GM23338 (cell line): Measurements from ENCODE around the gene PPFIA2. TPM values are rescaled to one million over a fixed set of nuclear protein-coding genes. Genes with fewer than 3 reads are reported as not detected.

Source experiments
- ATAC-seq: fragments of 200-7000 bp; cut with Tn5 transposase; 3 replicates; pipeline ENCODE4 v1.9.1; 2020
- DNase-seq: peaks from one replicate; pipeline ENCODE4 v3.0.0-alpha.2; 2015; ENCODE audit warnings: low spot score
- H2AFZ ChIP-seq: fragments of 200-600 bp; sonication (generic); 2 replicates; pipeline ENCODE4 v1.8.0; 2016; ENCODE audit warnings: antibody characterized with exemption, mild to moderate bottlenecking, moderate library complexity
- H3F3A ChIP-seq: fragments of 200-600 bp; sonication (generic); replicated peaks from 2 replicates; pipeline ENCODE4 v1.8.0; 2017; ENCODE audit warnings: antibody characterized with exemption, mixed run types, low read depth
- H3K27ac ChIP-seq: fragments of 200-600 bp; sonication (generic); 2 replicates; pipeline ENCODE4 v1.6.1; 2016; ENCODE audit warnings: low read depth
- H3K27me3 ChIP-seq: fragments of 200-600 bp; sonication (generic); 2 replicates; pipeline ENCODE4 v1.8.0; 2016; ENCODE audit warnings: mild to moderate bottlenecking, mixed run types, moderate library complexity; ENCODE audit not compliant: insufficient read depth
- H3K36me3 ChIP-seq: fragments of 200-600 bp; sonication (generic); 2 replicates; pipeline ENCODE4 v1.8.0; 2016; ENCODE audit warnings: mild to moderate bottlenecking; ENCODE audit not compliant: insufficient read depth
- H3K4me1 ChIP-seq: fragments of 200-600 bp; sonication (generic); 2 replicates; pipeline ENCODE4 v1.8.0; 2016; ENCODE audit warnings: mild to moderate bottlenecking, moderate library complexity; ENCODE audit not compliant: insufficient read depth
- H3K4me2 ChIP-seq: fragments of 200-600 bp; sonication (generic); 2 replicates; pipeline ENCODE4 v1.7.1; 2017; ENCODE audit warnings: mixed run types
- H3K4me3 ChIP-seq: fragments of 200-600 bp; sonication (generic); 2 replicates; pipeline ENCODE4 v1.6.1; 2016; ENCODE audit warnings: mixed run types
- H3K79me2 ChIP-seq: fragments of 200-600 bp; sonication (generic); replicated peaks from 2 replicates; pipeline ENCODE4 v1.8.0; 2017; ENCODE audit warnings: mild to moderate bottlenecking; ENCODE audit not compliant: insufficient read depth
- H3K9me2 ChIP-seq: fragments of 200-600 bp; sonication (generic); 2 replicates; pipeline ENCODE4 v1.8.0; 2017; ENCODE audit not compliant: insufficient read depth
- H4K20me1 ChIP-seq: fragments of 200-600 bp; sonication (generic); replicated peaks from 2 replicates; pipeline ENCODE4 v1.8.0; 2017; ENCODE audit warnings: mild to moderate bottlenecking; ENCODE audit not compliant: insufficient read depth
- H3K27ac Mint-ChIP-seq: 2 replicates; pipeline ENCODE4 v1.8.0; 2020; ENCODE audit warnings: inconsistent platforms, mild to moderate bottlenecking, moderate library complexity, mixed read lengths
- H3K27me3 Mint-ChIP-seq: 3 replicates; pipeline ENCODE4 v1.8.0; 2022; ENCODE audit warnings: low read depth, mild to moderate bottlenecking, moderate library complexity, mixed read lengths, inconsistent platforms; ENCODE audit not compliant: insufficient read depth, poor library complexity
- H3K36me3 Mint-ChIP-seq: 3 replicates; pipeline ENCODE4 v1.8.0; 2021; ENCODE audit warnings: low read depth, mild to moderate bottlenecking, inconsistent platforms, moderate library complexity, mixed read lengths
- H3K4me1 Mint-ChIP-seq: 3 replicates; pipeline ENCODE4 v1.8.0; 2020; ENCODE audit warnings: mild to moderate bottlenecking, inconsistent platforms, mixed read lengths
- H3K4me3 Mint-ChIP-seq: 3 replicates; pipeline ENCODE4 v1.8.0; 2021; ENCODE audit warnings: moderate library complexity, mild to moderate bottlenecking, inconsistent platforms, mixed read lengths
- H3K9me3 Mint-ChIP-seq: 3 replicates; pipeline ENCODE4 v1.8.0; 2020; ENCODE audit warnings: moderate library complexity, mild to moderate bottlenecking, inconsistent platforms, mixed read lengths
- CREB1 ChIP-seq: fragments of 250-450 bp; sonication (Bioruptor Pico); IDR thresholded peaks from 2 replicates; pipeline ENCODE4 v1.5.0; 2020; ENCODE audit warnings: low read depth, mild to moderate bottlenecking, moderate library complexity
- ETS1 ChIP-seq: IDR thresholded peaks from 2 replicates; pipeline ENCODE4 v1.6.1; 2016; ENCODE audit warnings: antibody characterized with exemption
- EZH2 ChIP-seq: fragments of 200-600 bp; sonication (generic); IDR thresholded peaks from one replicate; pipeline ENCODE4 v1.8.0; 2017; ENCODE audit warnings: antibody characterized with exemption, mild to moderate bottlenecking, low read depth; ENCODE audit not compliant: unreplicated experiment
- EZH2phosphoT487 ChIP-seq: fragments of 200-600 bp; sonication (generic); IDR thresholded peaks from one replicate; pipeline ENCODE4 v1.8.1; 2018; ENCODE audit warnings: antibody characterized with exemption; ENCODE audit not compliant: unreplicated experiment
- NANOG ChIP-seq: IDR thresholded peaks from 2 replicates; pipeline ENCODE4 v1.6.1; 2016; ENCODE audit warnings: antibody characterized with exemption, borderline replicate concordance
- POLR2AphosphoS5 ChIP-seq: IDR thresholded peaks from 2 replicates; pipeline ENCODE4 v1.6.1; 2016; ENCODE audit warnings: antibody characterized with exemption, low read depth
- REST ChIP-seq: IDR thresholded peaks from one replicate; pipeline ENCODE4 v1.6.1; 2018; ENCODE audit warnings: antibody characterized with exemption; ENCODE audit not compliant: unreplicated experiment
- STAT1 ChIP-seq: IDR thresholded peaks from one replicate; pipeline ENCODE4 v1.6.1; 2016; ENCODE audit warnings: antibody characterized with exemption; ENCODE audit not compliant: unreplicated experiment
- ZNF114 ChIP-seq: fragments of 250-450 bp; sonication (Bioruptor Pico); IDR thresholded peaks from 2 replicates; pipeline ENCODE4 v1.5.0; 2020; ENCODE audit warnings: mild to moderate bottlenecking, moderate library complexity
- ZNF331 ChIP-seq: fragments of 250-450 bp; sonication (Bioruptor Pico); IDR thresholded peaks from 2 replicates; pipeline ENCODE4 v1.5.0; 2020; ENCODE audit warnings: low read depth, mild to moderate bottlenecking, moderate library complexity
- ZNF462 ChIP-seq: fragments of 250-450 bp; sonication (Bioruptor Pico); IDR thresholded peaks from 2 replicates; pipeline ENCODE4 v1.5.0; 2020; ENCODE audit warnings: mild to moderate bottlenecking, moderate library complexity
- polyA plus RNA-seq: library from polyadenylated mRNA; unstranded; fragments of >200 nt; fragmentation: Nextera tagmentation; extraction: Ambion mirVana; gene quantifications from 2 replicates; pipeline ENCODE4 v1.2.1, GENCODE V29; 2016
- total RNA-seq: library from RNA; depleted of rRNA; stranded (reverse); fragments of >200 nt; shearing (Covaris generic); gene quantifications from 2 replicates; pipeline ENCODE4 v1.2.3, GENCODE V29; 2014

PPFIA2 gene
- total and polyA plus RNA-seq, 2 experiments from 2014 or later: 5.4 to 7.2 TPM

- DNase-seq (no peak), ATAC-seq (no peak)
- Mint-ChIP-seq H3K4me1 (no peaks in the 10 kb centered on the region), H3K27ac (no peak overlapping the region), H3K36me3 (no peaks in the 10 kb centered on the region), H3K27me3 (no peaks in the 10 kb centered on the region), H3K4me3 (no peak overlapping the region), H3K9me3 (peaks cover 3% of the 10 kb centered on the region; the same call in 1 of the 3 replicates)
- TF ChIP-seq EZH2 (no peak), ETS1 (no peak), POLR2AphosphoS5 (no peak), EZH2phosphoT487 (no peak), ZNF114 (CRISPR knock-in tag) (no peak), ZNF462 (no peak), REST (no peak), CREB1 (CRISPR knock-in tag) (no peak), STAT1 (no peak), NANOG (no peak), ZNF331 (no peak)
- Histone ChIP-seq H3K4me3 (no peak overlapping the region), H3K27me3 (no peaks in the 10 kb centered on the region), H3F3A (no peaks in the 10 kb centered on the region), H3K9me2 (no peaks in the 10 kb centered on the region), H3K27ac (no peak overlapping the region), H3K79me2 (no peaks in the 10 kb centered on the region), H4K20me1 (no peaks in the 10 kb centered on the region), H3K4me2 (no peak overlapping the region), H3K4me1 (no peaks in the 10 kb centered on the region), H2AFZ (no peak overlapping the region), H3K36me3 (no peaks in the 10 kb centered on the region)
These were observed 259.3 kb downstream of the PPFIA2 start for GRCh38 chr12:81499809-81500208.
